Epithelial cell of esophagus (primary cell): ENCODE measurements around the gene ADSS1.

ENCODE experiments used
- DNase-seq: peaks from one replicate; pipeline ENCODE4 v3.0.0; 2010; ENCODE audit warnings: low read depth
- H3K4me3 ChIP-seq: 2 replicates; pipeline ENCODE4 v1.5.1; 2011; ENCODE audit warnings: mild to moderate bottlenecking, low read length, control low read depth
- CTCF ChIP-seq: IDR thresholded peaks from 2 replicates; pipeline ENCODE4 v1.5.1; 2011; ENCODE audit warnings: low read depth, mild to moderate bottlenecking, low read length, control low read depth, inconsistent platforms; ENCODE audit not compliant: insufficient read depth; ENCODE audit errors: missing control alignments

ADSS1 gene

GRCh38 chr14:104758981-104759969, 35.2 kb downstream of the ADSS1 start:
- no peak overlapping the region for H3K4me3 ChIP-seq
- no peak for TF ChIP-seq CTCF
- DNase-seq, result no peak

GRCh38 chr14:104765517-104765916, 41.5 kb downstream of the ADSS1 start:
- TF ChIP-seq CTCF, result no peak
- no peak for DNase-seq
- H3K4me3 ChIP-seq, result no peak overlapping the region

GRCh38 chr14:104766256-104766862, 42.3 kb downstream of the ADSS1 start:
- no peak for TF ChIP-seq CTCF
- H3K4me3 ChIP-seq, result no peak overlapping the region
- DNase-seq, result no peak

- no peak overlapping the region for H3K4me3 ChIP-seq
- no peak for DNase-seq
- no peak for TF ChIP-seq CTCF
These were observed 43.0 kb downstream of the ADSS1 start for GRCh38 chr14:104766863-104767633.

- DNase-seq, result no peak
- no peak overlapping the region for H3K4me3 ChIP-seq
These were observed 43.5 kb downstream of the ADSS1 start for GRCh38 chr14:104767634-104767918.

More at GRCh38 chr14:104767634-104767918, 43.5 kb downstream of the ADSS1 start:
- no peak for TF ChIP-seq CTCF
